GM12873 (cell line): ENCODE data around the gene TNIP1.

Experiments
- CTCF ChIP-seq: IDR thresholded peaks from 2 replicates; pipeline ENCODE4 v1.5.1; 2012; ENCODE audit warnings: low read depth, mild to moderate bottlenecking, moderate library complexity, low read length, control low read depth; ENCODE audit not compliant: insufficient read depth; ENCODE audit errors: missing control alignments

TNIP1 gene

DNA sequence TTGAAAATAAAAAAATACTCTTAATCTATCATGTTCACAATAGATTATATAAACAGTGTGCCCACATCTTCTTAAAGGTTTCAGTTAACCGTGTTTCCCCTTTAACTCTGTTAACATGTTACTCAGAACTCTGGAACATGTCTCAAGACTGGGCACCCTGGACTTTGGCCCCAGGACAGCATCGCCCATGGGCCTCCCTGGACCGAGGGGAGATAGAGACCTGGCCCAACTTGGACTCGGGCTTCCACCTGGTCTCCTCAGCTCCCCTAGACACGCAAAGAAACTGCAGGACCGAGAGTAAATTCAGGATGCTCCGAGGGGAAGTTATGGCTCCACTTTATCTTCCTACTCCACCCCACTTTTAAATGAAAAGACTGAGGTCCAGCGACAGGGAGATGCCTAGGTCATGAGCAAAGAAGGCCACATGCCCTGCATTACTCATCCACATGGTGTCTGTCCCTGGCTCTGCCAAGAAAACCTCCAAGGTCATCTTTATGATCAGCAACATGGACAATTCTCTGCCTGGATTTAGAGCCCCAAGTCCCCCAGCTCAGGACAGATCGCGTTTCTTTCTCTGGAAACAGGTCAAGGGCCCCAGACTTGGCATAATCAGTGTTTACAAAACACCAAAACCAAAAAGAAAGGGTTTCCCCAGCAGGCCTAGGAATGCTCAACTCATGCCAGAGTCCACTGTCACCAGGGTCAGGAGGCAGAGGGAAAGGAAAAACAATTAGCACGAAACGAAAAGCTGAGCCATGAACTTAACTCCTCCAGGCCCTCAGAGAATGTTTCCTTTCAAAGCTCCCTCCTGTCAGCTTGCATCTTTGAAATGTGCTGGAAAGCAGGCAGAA, 43.0 kb downstream of the TNIP1 start:
- no peak for TF ChIP-seq CTCF

- no peak for TF ChIP-seq CTCF
These were observed 44.3 kb downstream of the TNIP1 start for GRCh38 chr5:151036556-151036955.

DNA sequence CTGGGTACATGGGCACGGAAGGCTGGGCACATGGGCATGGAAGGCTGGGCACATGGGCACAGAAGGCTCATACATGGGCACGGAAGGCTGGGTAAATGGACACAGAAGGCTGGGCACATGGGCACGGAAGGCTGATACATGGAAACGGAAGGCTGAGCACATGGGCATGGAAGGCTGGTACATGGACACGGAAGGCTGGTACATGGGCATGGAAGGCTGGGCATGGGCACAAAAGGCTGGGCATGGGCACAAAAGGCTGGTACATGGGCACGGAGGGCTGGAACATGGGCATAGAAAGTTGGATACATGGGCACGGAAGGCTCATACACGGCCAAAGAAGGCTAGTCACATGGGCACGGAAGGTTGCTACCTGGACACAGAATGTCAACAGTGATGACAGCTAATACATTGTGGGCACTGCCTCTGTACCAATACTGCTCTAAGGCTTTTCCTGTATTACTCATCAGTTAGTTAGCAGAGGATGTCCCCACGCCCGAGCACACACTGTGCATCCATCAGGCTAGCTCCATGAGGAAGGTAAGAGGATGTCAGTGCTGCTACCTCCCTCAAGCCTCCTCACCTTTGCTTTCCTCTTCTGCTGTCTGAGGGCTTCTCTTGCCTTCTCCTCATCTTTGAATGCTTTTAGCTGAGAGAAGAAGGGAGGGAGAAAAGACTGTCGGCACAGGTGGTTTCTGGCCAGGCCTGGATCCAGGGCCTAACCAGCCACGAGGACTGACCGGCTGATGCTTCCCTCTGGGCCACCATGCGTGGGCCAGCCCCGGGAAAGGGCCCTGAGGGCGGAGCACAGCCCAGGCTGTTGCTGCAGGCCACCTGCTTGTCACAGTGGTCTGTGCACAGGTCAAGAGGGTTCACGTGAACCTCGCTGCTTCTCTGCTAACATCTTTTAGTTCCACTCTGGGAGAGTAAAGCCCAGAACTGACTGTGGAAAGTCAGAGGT, 46.1 kb downstream of the TNIP1 start:
- TF ChIP-seq CTCF, result no peak

DNA sequence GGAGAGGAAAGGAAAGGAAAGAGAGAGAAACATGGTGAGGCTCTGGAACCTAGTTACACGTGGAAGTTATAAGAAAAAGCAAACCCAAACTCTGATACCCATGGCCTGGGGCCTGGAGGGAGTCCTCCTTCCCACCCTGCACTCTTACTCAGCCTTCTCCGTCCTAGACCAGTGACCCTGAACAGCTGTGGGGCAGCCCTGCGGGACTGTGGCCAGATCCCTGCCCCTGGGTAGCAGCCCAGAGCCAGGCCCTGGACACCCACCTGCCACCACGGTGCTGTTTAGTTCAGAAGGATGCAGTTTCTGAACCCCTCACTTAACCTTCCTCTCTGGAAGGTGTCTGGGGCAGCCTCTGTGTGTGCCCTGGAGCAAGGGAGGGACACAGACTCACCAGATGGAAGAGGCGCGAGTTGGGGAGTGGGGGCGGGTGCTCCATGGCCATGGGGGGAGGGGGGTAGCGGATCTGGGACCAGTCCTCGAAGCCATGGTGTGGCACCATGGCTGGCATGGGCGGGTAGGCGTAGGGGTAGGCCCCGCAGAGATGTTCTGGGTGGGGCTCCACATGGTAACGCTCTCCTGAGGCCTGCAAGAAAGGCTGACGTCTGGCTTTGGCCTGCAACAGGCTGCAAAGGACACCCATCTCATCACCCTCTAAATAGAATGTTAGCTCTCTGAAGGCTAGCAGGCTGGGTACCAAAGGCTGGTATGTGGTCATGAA, 47.5 kb downstream of the TNIP1 start:
- TF ChIP-seq CTCF, result no peak

DNA sequence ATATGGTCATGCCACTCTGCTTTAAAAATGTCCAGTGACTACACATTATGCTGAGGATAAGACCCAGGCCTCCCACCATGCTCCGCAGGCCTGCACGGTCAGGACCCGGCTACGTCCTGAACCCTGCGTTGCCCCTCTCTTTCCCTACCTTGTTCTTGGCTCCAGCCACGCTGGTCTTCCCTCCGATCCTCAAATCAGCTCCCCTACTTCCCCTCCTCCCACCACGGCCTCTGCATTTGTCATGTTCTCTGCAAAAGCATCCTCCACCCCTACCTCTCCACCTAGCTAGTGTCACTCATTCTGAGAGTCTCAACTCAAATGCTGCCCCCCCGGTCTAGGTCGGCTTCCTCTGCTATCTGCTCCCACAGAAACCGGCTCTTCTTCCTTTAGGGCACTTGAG, 49.3 kb downstream of the TNIP1 start:
- no peak for TF ChIP-seq CTCF

- TF ChIP-seq CTCF, result no peak
These were observed 50.5 kb downstream of the TNIP1 start for GRCh38 chr5:151030379-151030778.

DNA sequence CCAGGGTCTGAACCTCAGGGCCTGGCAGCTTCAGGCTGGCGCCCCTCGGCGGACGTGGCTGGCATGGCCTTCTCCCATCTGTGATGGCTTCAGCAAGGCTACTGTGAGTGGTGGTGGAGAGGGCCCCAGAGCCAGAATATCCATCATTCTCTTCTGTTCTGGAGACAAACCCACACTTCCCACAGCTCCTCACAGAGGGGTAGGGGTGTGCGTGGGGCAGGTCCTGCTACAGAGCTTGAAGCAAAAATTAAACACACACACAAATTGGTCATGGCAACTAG, 50.8 kb downstream of the TNIP1 start:
- TF ChIP-seq CTCF, result no peak
